Heart left ventricle (tissue), 13 donors: Measurements from ENCODE around the gene DOK3.

ENCODE experiments used
- POLR2A ChIP-seq, 2 donors: fragments of 450-650 bp; IDR thresholded peaks; one replicate each; pipeline ENCODE4 v1.6.1; 2017; ENCODE audit warnings: antibody characterized with exemption in 2 of 2, mild to moderate bottlenecking in 2 of 2, moderate library complexity in 2 of 2
- TF ChIP-seq, protein P1 (sequence below), 12 donors: fragments of 200-600 bp; sonication (generic) in 4 of 12; IDR thresholded peaks; one replicate each; pipeline versions ENCODE4 v1.5.0 to v1.8.0; 2018 to 2022; ENCODE audit warnings: antibody characterized with exemption in 12 of 12, mild to moderate bottlenecking in 5 of 12
- donor health status: ischemic (EF 13 %, LVEDD 7.1; RV severe dilation, severe dysfunction).
- donor health status: DM: no; HTN: yes; CAD: no.
- donor health status: DM: no; HTN: no; CAD: no.
- donor health status: ischemic (EF 25% LVEDD 6.9; RV normal size, moderate dysfunction).
- donor health status: ischemic (EF 25% LVEDD 5.7; RV mildly dilated, moderate dysfunction).
- donor health status: ischemic (EF 35%, LVEDD 5.7; RV mildly dilated, moderate dysfunction).
- donor health status: nonischemic (EF 11% LVEDD 7.7; RV severe dilation, severe dysfunction).
- donor health status: DM: yes; HTN: yes; CAD: no.
- donor health status: PGD.
- donor health status: ischemic (EF 29% LVEDD 5.4; RV normal size, mild dysfunction).
- donor health status: nonischemic (EF 23%, LVEDD 6.1; RV moderate dilation, normal function).

DNA sequence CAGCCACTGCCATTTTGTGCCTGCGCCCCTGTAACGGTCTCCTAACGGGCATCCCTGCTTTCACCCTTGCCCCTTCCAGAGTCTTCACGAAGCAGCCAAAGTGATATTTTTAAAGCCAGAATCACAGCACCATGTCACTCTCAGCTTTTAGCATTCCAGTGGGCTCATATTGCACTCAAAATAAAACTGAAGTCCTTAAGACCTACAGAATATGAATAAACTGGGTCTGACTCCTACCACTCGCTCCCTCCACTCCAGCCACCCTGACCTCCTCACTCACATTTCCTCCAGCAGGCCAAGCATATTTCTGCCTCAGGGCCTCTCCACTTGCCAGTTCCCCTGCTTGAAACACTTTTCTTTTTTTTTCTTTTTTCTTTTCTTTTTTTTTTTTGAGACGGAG, 9.8 kb downstream of the DOK3 start:
- TF ChIP-seq, protein P1, sequence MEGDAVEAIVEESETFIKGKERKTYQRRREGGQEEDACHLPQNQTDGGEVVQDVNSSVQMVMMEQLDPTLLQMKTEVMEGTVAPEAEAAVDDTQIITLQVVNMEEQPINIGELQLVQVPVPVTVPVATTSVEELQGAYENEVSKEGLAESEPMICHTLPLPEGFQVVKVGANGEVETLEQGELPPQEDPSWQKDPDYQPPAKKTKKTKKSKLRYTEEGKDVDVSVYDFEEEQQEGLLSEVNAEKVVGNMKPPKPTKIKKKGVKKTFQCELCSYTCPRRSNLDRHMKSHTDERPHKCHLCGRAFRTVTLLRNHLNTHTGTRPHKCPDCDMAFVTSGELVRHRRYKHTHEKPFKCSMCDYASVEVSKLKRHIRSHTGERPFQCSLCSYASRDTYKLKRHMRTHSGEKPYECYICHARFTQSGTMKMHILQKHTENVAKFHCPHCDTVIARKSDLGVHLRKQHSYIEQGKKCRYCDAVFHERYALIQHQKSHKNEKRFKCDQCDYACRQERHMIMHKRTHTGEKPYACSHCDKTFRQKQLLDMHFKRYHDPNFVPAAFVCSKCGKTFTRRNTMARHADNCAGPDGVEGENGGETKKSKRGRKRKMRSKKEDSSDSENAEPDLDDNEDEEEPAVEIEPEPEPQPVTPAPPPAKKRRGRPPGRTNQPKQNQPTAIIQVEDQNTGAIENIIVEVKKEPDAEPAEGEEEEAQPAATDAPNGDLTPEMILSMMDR (IDR thresholded peaks at IDR 0.05) = no peak
- TF ChIP-seq POLR2A (IDR thresholded peaks at IDR 0.05) = no peak
